Activated naive CD8-positive, alpha-beta T cell treated with anti-CD3 and anti-CD28 coated beads for 36 hours (primary cell): ENCODE results near the gene CYP20A1. TPM values are rescaled to one million over a fixed set of nuclear protein-coding genes. Genes with fewer than 3 reads are reported as not detected.
"Not testable (repeated sequence)": the region's sequence is repeated elsewhere in the genome, so short reads cannot be mapped to it uniquely, and the experiment has no call there.

Experiments
- DNase-seq: peaks from one replicate; pipeline ENCODE4 v3.0.0; 2021
- H3K27ac Mint-ChIP-seq: one replicate; pipeline ENCODE4 v1.8.0; 2022; ENCODE audit warnings: mild to moderate bottlenecking, moderate library complexity, mixed read lengths
- H3K27me3 Mint-ChIP-seq: one replicate; pipeline ENCODE4 v1.8.0; 2022; ENCODE audit warnings: mild to moderate bottlenecking, mixed read lengths
- H3K36me3 Mint-ChIP-seq: one replicate; pipeline ENCODE4 v1.8.0; 2021; ENCODE audit warnings: mild to moderate bottlenecking, mixed read lengths
- H3K4me1 Mint-ChIP-seq: one replicate; pipeline ENCODE4 v1.8.0; 2021; ENCODE audit warnings: mixed read lengths
- H3K4me3 Mint-ChIP-seq: one replicate; pipeline ENCODE4 v1.8.0; 2022; ENCODE audit warnings: mild to moderate bottlenecking, moderate library complexity, mixed read lengths
- H3K9me3 Mint-ChIP-seq: one replicate; pipeline ENCODE4 v1.8.0; 2022; ENCODE audit warnings: mixed read lengths
- total RNA-seq, 2 experiments: library from RNA; stranded (reverse); gene quantifications; one replicate each; pipeline ENCODE4 v1.2.3, GENCODE V29; 2021

The CYP20A1 gene
- total RNA-seq, 2 experiments from 2014 or later = 19.8 to 20.6 TPM

DNA sequence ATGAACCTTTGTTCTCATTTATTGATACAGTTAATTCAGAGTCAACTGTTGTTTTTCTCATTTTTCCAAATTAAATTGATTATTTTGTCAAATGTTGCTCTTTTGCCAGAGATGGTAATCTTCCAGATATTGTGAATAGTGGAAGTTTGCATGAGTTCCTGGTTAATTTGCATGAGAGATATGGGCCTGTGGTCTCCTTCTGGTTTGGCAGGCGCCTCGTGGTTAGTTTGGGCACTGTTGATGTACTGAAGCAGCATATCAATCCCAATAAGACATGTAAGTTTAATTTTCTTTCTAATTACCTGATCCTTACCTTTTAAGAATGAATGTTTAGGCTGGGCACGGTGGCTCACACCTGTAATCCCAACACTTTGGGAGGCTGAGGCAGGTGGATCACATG lies 7.8 kb downstream of the CYP20A1 start:
- Mint-ChIP-seq H3K36me3 (peaks cover 22% of the 10 kb centered on the region), H3K9me3 (no peaks in the 10 kb centered on the region), H3K4me1 (peaks cover 12% of the 10 kb centered on the region), H3K4me3 (no peak overlapping the region), H3K27me3 (no peaks in the 10 kb centered on the region), H3K27ac (no peak overlapping the region)
- no peak for DNase-seq

DNA sequence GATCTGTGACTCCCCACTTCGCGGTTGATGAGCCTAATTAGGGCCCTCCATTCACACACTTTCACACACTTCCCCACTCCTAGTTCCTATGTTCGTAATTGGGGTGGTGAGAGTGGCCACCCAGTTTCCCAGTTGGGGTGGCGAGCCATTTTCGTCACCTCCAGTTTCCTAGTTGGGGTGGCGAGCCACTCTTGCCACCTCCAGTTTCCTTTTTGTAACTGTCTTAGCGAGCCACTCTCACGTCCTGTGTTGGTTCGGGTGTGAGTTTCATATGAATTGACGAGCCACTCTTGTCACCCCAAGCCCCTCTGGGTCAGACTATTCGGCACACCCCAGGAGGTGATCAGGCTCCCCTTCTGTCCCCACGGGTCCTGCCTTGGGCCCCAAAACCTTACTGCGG lies 14.0 kb downstream of the CYP20A1 start:
- Mint-ChIP-seq H3K27me3 (no peaks in the 10 kb centered on the region), H3K36me3 (peaks cover 28% of the 10 kb centered on the region)

DNA sequence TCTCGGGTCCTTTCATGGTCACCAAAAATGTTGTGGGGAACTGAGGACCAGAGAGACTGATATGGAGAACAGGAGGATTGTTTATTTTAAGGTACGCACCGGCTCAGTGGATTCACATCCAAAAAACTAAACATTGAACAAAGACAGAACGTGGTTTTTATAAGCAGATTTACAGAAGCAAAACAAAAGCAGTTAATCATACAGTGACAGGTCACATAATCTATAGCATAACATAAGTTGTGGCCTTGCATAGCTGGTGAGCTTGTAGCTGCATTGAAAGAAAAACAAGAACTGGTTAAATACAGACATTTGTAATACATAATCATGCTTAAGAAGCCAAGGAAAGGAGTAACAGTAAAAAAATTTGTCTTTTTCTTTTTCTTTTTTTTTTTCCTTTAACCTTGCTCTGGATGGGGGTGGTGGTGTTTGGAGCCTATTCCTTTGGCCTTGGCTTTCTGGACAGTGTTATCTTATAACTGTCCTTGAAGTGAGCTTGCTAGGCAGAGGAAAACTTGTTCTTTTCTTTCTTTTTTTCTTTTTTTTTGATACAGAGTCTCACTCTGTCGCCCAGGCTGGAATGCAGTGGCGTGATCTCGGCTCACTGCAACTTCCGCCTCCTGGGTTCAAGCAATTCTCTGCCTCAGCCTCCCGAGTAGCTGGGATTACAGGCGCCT lies 14.7 kb downstream of the CYP20A1 start:
- not testable (repeated sequence) for H3K4me3 Mint-ChIP-seq, H3K9me3 Mint-ChIP-seq, H3K4me1 Mint-ChIP-seq, H3K27ac Mint-ChIP-seq, H3K27me3 Mint-ChIP-seq, DNase-seq
- H3K36me3 Mint-ChIP-seq = peaks cover 31% of the 10 kb centered on the region

More for the DNA sequence above, 14.0 kb downstream of the CYP20A1 start:
- no peak overlapping the region for H3K4me3 Mint-ChIP-seq
- peak overlapping the region; percentile 73 for H3K27ac Mint-ChIP-seq
- H3K9me3 Mint-ChIP-seq = peaks cover 2% of the 10 kb centered on the region
- peaks cover 2% of the 10 kb centered on the region for H3K4me1 Mint-ChIP-seq
- no peak for DNase-seq

DNA sequence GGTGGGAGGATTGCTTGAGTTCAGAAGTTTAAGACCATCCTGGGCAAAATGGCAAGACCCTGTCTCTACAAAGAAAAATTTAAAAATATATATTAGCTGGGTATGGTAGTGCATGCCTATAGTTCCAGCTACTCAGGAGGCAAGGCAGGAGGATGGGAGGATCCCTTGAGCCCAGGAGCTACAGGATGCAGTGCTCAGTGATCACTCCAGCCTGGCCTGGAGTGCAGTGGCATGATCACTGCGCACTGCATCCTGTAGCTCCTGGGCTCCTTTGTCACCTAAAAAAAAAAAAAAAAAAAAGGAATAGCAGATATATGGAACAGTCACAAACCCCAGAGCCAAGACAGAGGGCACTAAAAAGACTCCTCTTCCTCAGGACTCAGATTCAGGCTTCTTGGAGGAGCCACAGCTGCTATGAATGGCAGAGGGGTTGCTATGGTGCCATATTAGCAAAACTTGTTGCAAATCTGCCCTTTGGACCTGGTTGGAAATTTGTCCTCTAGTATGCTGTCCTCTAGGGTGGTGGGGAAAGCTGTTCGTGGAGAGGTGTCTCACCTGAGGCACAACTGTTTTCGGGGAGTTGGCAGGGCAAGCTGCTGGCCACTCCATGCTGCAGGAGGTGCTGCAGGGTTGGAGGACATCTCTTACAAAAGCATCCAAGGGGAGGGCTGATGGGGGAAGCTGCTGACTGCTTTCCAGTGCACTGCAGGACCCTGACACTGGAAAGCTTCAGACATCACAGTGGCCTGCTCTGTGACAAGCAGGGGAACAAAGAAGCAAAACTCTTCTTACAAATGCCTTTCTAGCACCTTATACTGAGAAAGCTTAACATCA lies 22.7 kb downstream of the CYP20A1 start:
- H3K4me1 Mint-ChIP-seq = peaks cover 3% of the 10 kb centered on the region
- H3K9me3 Mint-ChIP-seq = no peaks in the 10 kb centered on the region
- DNase-seq = no peak
- H3K27me3 Mint-ChIP-seq = no peaks in the 10 kb centered on the region
- peaks cover 17% of the 10 kb centered on the region for H3K36me3 Mint-ChIP-seq
- no peak overlapping the region for H3K4me3 Mint-ChIP-seq
- H3K27ac Mint-ChIP-seq = no peak overlapping the region

DNA sequence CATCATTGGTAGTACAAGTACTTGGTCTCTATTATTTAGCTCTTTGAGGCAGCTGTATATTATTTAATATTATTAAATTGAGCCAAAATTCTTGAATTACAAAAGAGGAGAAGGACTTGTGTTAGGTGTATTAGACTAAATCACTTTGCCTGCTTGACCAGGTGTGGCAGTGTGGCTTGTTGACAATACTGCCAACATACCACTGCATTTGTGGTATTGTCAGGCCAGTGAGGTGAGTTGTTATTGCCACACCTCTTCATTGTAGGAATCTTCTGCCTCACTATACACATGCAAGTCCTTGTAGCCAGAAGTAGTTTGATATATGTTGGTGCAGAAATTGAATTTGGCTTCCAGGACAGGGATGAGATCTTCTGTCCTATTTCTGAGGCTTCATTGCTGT lies 40.5 kb downstream of the CYP20A1 start:
- Mint-ChIP-seq H3K27ac (no peak overlapping the region), H3K36me3 (peaks cover 12% of the 10 kb centered on the region), H3K4me3 (no peak overlapping the region), H3K27me3 (no peaks in the 10 kb centered on the region), H3K9me3 (no peaks in the 10 kb centered on the region), H3K4me1 (no peaks in the 10 kb centered on the region)
- DNase-seq = no peak

DNA sequence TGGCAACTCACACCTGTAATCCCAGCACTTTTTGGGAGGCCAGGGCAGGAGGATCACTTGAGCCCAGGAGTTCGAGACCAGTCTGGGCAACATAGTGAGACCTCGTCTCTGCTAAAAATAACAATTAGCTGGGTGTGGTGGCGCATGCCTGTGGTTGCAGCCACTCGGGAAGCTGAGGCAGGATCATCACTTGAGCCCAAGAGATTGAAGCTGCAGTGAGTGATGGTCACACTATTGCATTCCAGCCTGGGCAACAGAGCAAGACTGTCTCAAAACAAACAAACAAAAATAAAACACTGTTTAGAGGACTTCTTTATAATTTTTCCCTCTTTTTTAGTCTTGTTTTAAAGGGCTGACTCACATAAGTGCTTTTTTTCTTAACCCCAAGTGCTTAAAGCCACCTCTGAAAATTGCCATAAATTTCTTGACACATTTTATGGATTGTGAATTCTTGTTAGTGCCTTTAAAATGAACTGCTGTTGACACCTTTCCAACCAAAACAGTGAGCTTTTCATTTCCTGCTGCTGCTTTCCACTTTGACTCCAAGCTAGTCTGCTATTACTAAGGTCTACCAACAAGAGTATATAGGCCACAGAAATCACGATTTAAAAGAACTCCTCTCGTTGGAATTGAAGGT lies 41.7 kb downstream of the CYP20A1 start:
- Mint-ChIP-seq H3K4me1 (no peaks in the 10 kb centered on the region), H3K4me3 (no peak overlapping the region), H3K27me3 (no peaks in the 10 kb centered on the region), H3K27ac (no peak overlapping the region), H3K9me3 (no peaks in the 10 kb centered on the region), H3K36me3 (peaks cover 12% of the 10 kb centered on the region)
- DNase-seq = no peak

DNA sequence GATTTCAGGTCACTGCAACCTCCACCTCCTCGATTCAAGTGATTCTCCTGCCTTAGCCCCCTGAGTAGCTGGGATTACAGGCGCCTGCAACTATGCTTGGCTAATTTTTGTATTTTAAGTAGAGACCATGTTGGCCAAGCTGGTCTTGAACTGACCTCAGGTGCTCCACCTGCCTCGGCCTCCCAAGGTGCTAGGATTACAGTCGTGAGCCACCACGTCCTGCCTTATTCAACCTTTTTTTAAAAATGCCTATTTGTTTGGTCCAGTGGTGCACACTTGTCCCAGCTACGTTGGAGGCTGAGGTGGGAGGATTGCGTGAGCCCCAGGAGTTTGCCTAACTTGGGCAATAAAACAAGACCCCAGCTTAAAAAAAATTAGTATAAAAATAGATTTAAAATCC lies 43.3 kb downstream of the CYP20A1 start:
- Mint-ChIP-seq H3K9me3 (no peaks in the 10 kb centered on the region), H3K27me3 (no peaks in the 10 kb centered on the region), H3K36me3 (peaks cover 14% of the 10 kb centered on the region), H3K4me1 (no peaks in the 10 kb centered on the region), H3K27ac (no peak overlapping the region), H3K4me3 (no peak overlapping the region)
- no peak for DNase-seq

DNA sequence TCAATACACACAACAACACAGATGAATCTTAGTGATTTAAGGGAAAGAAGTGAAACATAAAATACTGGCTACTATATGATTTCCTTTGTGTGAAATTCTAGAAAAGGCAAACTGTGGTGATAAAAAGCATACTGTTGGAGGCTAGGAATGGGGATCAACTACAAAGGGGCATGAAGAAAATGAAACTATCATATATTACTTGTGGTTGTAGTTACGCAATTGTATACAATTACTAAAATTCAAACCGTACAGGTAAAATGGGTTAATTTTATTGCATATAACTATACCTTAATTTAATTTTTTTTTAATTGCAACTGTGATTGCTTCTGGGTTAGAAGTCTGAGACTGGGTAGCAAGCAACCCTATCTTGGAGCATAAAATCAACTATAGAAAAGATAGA lies 47.7 kb downstream of the CYP20A1 start:
- peaks cover 8% of the 10 kb centered on the region for H3K36me3 Mint-ChIP-seq
- no peaks in the 10 kb centered on the region for H3K4me1 Mint-ChIP-seq
- H3K9me3 Mint-ChIP-seq = no peaks in the 10 kb centered on the region
- no peak for DNase-seq
- H3K4me3 Mint-ChIP-seq = no peak overlapping the region
- H3K27ac Mint-ChIP-seq = no peak overlapping the region
- no peaks in the 10 kb centered on the region for H3K27me3 Mint-ChIP-seq

DNA sequence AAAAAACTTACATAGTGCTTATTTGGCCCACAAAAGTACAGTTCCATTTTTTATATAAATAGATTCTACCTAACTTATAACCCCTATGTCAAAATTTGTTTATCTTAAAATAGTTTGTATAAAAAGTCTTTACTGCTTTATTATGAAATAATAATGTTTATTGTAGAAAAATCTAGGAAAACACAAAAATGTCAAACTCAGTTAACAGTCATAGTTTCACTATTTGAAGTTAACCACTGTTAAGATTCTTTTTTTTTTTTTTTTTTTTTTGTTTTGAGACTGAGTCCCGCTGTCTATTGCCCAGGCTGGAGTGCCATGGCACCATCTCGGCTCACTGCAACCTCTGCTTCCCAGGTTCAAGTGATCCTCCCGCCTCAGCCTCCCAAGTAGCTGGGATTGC lies 62.8 kb downstream of the CYP20A1 start:
- Mint-ChIP-seq H3K27me3 (no peaks in the 10 kb centered on the region), H3K4me3 (no peak overlapping the region), H3K27ac (no peak overlapping the region), H3K36me3 (peaks cover 15% of the 10 kb centered on the region), H3K4me1 (no peaks in the 10 kb centered on the region), H3K9me3 (no peaks in the 10 kb centered on the region)
- DNase-seq = no peak

DNA sequence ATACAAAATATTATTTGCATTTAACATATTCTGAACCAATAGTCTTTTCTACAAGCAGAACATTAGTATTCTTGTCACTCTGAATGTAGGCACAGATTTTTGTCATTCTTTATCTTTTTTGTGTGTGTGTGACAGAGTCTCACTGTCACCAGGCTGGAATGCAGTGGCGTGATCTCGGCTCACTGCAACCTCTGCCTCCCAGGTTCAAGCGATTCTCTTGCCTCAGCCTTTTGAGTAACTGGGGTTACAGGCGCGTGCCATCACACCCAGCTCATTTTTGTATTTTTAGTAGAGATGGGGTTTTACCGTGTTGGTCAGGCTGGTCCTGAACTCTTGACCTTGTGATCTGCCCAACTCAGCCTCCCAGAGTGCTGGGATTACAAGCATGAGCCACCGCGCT lies 63.8 kb downstream of the CYP20A1 start:
- H3K4me1 Mint-ChIP-seq, H3K27ac Mint-ChIP-seq, H3K9me3 Mint-ChIP-seq, H3K27me3 Mint-ChIP-seq, H3K4me3 Mint-ChIP-seq, DNase-seq: not testable (repeated sequence)
- peaks cover 20% of the 10 kb centered on the region for H3K36me3 Mint-ChIP-seq

DNA sequence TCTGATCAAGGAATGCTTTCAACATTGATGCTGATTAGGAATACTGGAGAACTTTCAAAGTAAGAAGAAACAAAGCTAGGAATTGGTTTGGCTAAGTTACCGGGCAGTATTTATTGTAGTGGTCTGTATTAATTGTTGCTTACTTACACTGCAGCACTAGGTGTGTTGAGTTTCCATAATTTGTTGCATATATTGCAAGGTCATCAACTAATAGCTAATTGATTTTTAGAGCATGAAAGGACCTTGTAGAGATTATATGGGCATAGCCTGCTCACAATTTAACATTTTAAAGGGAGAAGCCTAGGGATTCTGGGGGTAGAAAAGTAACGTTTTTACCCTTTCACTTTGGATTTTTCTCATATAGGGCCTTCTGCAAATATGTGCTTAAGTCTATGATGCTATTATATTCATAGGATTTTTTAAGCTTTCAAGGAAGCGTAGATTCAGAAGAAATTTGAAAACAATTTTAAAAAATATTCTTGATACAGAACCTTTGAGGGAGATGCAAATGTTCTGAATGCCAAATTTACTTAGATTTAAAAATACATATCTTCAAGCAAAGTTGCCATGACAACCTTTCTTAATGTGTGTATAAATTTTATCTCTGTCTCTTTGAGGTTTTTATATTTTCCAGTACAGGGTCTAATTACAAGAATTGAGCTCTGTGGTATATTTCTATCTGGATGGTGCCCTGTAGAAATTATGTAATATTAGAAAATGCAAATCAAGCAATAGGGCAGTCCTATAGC lies 72.0 kb downstream of the CYP20A1 start:
- peaks cover 33% of the 10 kb centered on the region for H3K36me3 Mint-ChIP-seq

DNA sequence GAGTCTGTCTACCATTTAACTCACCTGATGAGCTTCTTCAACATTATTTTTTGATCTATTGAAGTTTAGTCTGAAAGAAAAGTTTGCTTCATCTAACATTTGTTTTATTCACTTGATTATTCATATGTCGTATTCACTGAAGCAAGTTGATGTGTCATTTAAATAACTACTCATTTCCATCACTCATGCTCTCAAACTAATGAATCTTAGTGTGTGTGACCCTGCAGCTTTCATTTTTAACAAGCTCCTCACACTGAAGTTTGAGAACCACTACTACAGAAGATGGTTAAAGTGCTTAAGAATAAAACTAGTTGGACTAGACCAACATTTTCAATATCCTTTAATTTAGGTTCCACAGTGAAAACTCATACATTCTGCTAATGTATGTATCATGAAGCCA lies 87.5 kb downstream of the CYP20A1 start:
- Mint-ChIP-seq H3K4me3 (no peak overlapping the region), H3K4me1 (peaks cover 21% of the 10 kb centered on the region), H3K9me3 (no peaks in the 10 kb centered on the region), H3K36me3 (no peaks in the 10 kb centered on the region), H3K27ac (no peak overlapping the region), H3K27me3 (no peaks in the 10 kb centered on the region)
- no peak for DNase-seq

More for the DNA sequence above, 72.0 kb downstream of the CYP20A1 start:
- no peaks in the 10 kb centered on the region for H3K4me1 Mint-ChIP-seq
- no peak for DNase-seq
- no peaks in the 10 kb centered on the region for H3K27me3 Mint-ChIP-seq
- peaks cover 4% of the 10 kb centered on the region for H3K9me3 Mint-ChIP-seq
- H3K4me3 Mint-ChIP-seq = no peak overlapping the region
- H3K27ac Mint-ChIP-seq = no peak overlapping the region

DNA sequence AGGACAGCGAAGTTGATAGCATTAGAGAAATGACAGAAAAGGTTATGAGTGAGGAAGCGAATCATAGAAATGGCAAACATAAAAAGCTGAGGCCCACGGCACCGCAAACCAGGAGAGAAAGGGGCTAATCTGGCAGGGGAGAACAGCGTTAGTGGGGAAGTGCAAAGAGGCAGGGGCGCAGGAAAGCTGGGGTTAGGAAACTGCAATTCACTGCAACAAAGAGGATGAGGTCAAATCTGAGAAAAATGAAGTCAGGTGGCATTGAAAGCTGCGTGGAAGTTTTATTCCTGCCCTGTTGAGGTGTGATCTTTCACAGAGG lies 88.7 kb downstream of the CYP20A1 start:
- H3K27ac Mint-ChIP-seq = peak overlapping the region; percentile 81
- DNase-seq = peak; percentile 4
- H3K36me3 Mint-ChIP-seq = no peaks in the 10 kb centered on the region
- peak overlapping the region; percentile 97 for H3K4me3 Mint-ChIP-seq
- H3K4me1 Mint-ChIP-seq = peaks cover 21% of the 10 kb centered on the region
- no peaks in the 10 kb centered on the region for H3K9me3 Mint-ChIP-seq
- H3K27me3 Mint-ChIP-seq = no peaks in the 10 kb centered on the region

DNA sequence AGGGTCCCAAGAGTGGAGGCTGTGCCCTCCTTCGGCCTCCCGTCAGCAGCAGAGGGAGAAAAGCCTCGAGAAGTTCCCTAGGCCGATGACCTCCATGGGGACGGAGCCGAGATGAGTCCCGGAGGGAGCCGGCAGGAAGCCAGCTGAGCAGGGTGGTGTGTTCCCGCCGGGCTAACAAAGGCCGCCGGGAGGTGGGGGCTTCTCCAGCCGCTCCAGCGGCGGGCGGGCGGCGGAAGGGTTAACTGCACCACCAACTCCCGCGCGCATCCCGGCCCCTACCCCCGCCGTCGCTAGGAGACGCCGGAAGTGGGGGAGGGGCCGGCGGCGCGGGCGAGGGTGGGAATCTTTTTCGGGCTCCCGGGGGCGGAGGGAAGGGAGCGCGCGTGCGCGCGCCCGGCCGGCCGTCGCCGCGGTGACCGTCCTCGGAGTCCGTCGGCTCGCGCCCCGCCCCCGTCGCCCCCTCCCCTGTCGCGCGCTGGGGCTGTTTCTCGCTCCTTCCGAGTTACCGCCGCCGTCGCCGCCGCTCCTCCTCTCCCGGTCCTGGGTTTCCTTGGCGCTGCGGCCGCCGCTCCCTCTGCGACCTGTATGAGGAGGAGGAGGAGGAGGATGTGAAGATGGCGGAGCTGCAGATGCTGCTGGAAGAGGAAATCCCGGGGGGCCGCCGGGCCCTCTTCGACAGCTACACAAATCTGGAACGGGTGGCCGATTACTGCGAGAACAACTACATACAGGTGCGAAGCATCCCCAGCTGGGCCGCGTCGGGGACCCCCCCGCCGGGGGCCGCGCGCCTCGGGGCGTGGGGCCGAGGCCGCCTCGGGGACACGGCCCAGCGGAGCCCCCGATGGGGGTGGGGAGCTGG lies 89.3 kb downstream of the CYP20A1 start, which contains the start of gene ABI2:
Gene ABI2, plus strand, starts transcription at position 494 of the 859 bp plus-strand sequence. Its CDS starts 121 bp downstream, at position 615.
- H3K27me3 Mint-ChIP-seq = no peaks in the 10 kb centered on the region
- H3K36me3 Mint-ChIP-seq = no peaks in the 10 kb centered on the region
- peak within 1 kb of the TSS; percentile 97 for H3K4me3 Mint-ChIP-seq
- H3K9me3 Mint-ChIP-seq = no peaks in the 10 kb centered on the region
- H3K4me1 Mint-ChIP-seq = peaks cover 22% of the 10 kb centered on the region
- H3K27ac Mint-ChIP-seq = peak within 1 kb of the TSS; percentile 83
- DNase-seq = peak; percentile 73
